Thoracic aorta (tissue), 2 donors: ENCODE measurements around the gene EPHB6. TPM values are rescaled to one million over a fixed set of nuclear protein-coding genes. Genes with fewer than 3 reads are reported as not detected.

Source experiments
- ATAC-seq: fragments of 150-250 bp; one replicate; pipeline ENCODE4 v1.8.0; 2017; ENCODE audit warnings: low read depth; ENCODE audit not compliant: insufficient number of reproducible peaks, low FRiP score
- DNase-seq: peaks from one replicate; pipeline ENCODE4 v3.0.0-alpha.2; 2020; ENCODE audit warnings: low spot score
- H3K27ac ChIP-seq, 2 donors: fragments of 200-600 bp; sonication (generic); 1 replicate in 1 of 2; 2 replicates in 1 of 2; pipeline ENCODE4 v1.5.1; 2016; ENCODE audit warnings: mild to moderate bottlenecking in 2 of 2, moderate library complexity in 2 of 2
- H3K27me3 ChIP-seq: fragments of 200-600 bp; sonication (generic); replicated peaks from 2 replicates; pipeline ENCODE4 v1.6.0; 2016; ENCODE audit warnings: mild to moderate bottlenecking; ENCODE audit not compliant: insufficient read depth
- H3K36me3 ChIP-seq: fragments of 200-600 bp; sonication (generic); one replicate; pipeline ENCODE4 v1.5.1; 2016
- H3K4me1 ChIP-seq, 2 donors: fragments of 200-600 bp; sonication (generic); 1 replicate in 1 of 2; 2 replicates in 1 of 2; pipeline versions ENCODE4 v1.5.1 to v1.6.0; 2016; ENCODE audit warnings: low read depth in 2 of 2, mild to moderate bottlenecking in 1 of 2; ENCODE audit not compliant: control insufficient read depth in 1 of 2
- H3K4me3 ChIP-seq: fragments of 200-600 bp; sonication (generic); 2 replicates; pipeline ENCODE4 v1.5.1; 2016; ENCODE audit warnings: mild to moderate bottlenecking
- H3K9me3 ChIP-seq: fragments of 200-600 bp; sonication (generic); 2 replicates; pipeline ENCODE4 v1.5.1; 2016
- CTCF ChIP-seq: fragments of 200-600 bp; sonication (generic); IDR thresholded peaks from one replicate; pipeline ENCODE4 v1.5.1; 2019; ENCODE audit warnings: antibody characterized with exemption
- total RNA-seq, 2 donors: library from RNA; depleted of rRNA; stranded (reverse); fragments of >200 nt; gene quantifications; one replicate each; pipeline versions ENCODE4 v1.1.0 to v1.2.3, GENCODE V29; 2016

EPHB6 gene
- total RNA-seq, 2 donors from 2014 or later, result 25.3 to 30.5 TPM

- Histone ChIP-seq H3K36me3 (no peaks in the 10 kb centered on the region), H3K9me3 (no peaks in the 10 kb centered on the region), H3K4me3 (no peak overlapping the region), H3K27ac (no peak overlapping the region), H3K27me3 (no peaks in the 10 kb centered on the region), H3K4me1 (no peaks in the 10 kb centered on the region)
- no peak for TF ChIP-seq CTCF
- DNase-seq (no peak), ATAC-seq (no peak)
Observed at GRCh38 chr7:142896741-142897379, 42.0 kb downstream of the EPHB6 start.

GRCh38 chr7:142897691-142898090 is 42.8 kb downstream of the EPHB6 start:
- H3K4me1 ChIP-seq, result no peaks in the 10 kb centered on the region
- ATAC-seq (no peak), DNase-seq (no peak)
- H3K9me3 ChIP-seq, result no peaks in the 10 kb centered on the region
- no peak for TF ChIP-seq CTCF
- no peak overlapping the region for H3K27ac ChIP-seq
- H3K27me3 ChIP-seq, result no peaks in the 10 kb centered on the region
- H3K4me3 ChIP-seq, result no peak overlapping the region
- H3K36me3 ChIP-seq, result no peaks in the 10 kb centered on the region

GRCh38 chr7:142898377-142899170 is 43.7 kb downstream of the EPHB6 start:
- DNase-seq (no peak), ATAC-seq (no peak)
- no peak for TF ChIP-seq CTCF
- H3K4me1 ChIP-seq, result no peaks in the 10 kb centered on the region
- no peak overlapping the region for H3K4me3 ChIP-seq
- H3K27me3 ChIP-seq, result no peaks in the 10 kb centered on the region
- H3K9me3 ChIP-seq, result no peaks in the 10 kb centered on the region
- H3K36me3 ChIP-seq, result no peaks in the 10 kb centered on the region
- no peak overlapping the region for H3K27ac ChIP-seq

GRCh38 chr7:142899661-142900060 is 44.8 kb downstream of the EPHB6 start:
- Histone ChIP-seq H3K9me3 (no peaks in the 10 kb centered on the region), H3K36me3 (no peaks in the 10 kb centered on the region), H3K27me3 (no peaks in the 10 kb centered on the region), H3K4me3 (no peak overlapping the region), H3K27ac (no peak overlapping the region), H3K4me1 (no peaks in the 10 kb centered on the region)
- ATAC-seq, result no peak
- no peak for DNase-seq
- no peak for TF ChIP-seq CTCF

- DNase-seq, result no peak
- TF ChIP-seq CTCF, result no peak
- Histone ChIP-seq H3K9me3 (no peaks in the 10 kb centered on the region), H3K4me1 (no peaks in the 10 kb centered on the region), H3K4me3 (no peak overlapping the region), H3K27me3 (no peaks in the 10 kb centered on the region), H3K27ac (no peak overlapping the region), H3K36me3 (no peaks in the 10 kb centered on the region)
- no peak for ATAC-seq
Observed at GRCh38 chr7:142901426-142902259, 46.8 kb downstream of the EPHB6 start.
